Stimulated activated naive B cell treated with anti-CD40 and anti-IgM and Interleukin-4, amounts not matched to agents 10 μg/mL and 1 μg/mL and 100 μg/mL, for 72 hours (primary cell): ENCODE data around the gene BTRC.

Source experiments
- ATAC-seq, 2 donors: fragments of 150-1000 bp; cut with Tn5 transposase; replicated peaks; 2 replicates each; pipeline ENCODE4 v1.10.0; 2021; ENCODE audit warnings: moderate library complexity in 1 of 2
- DNase-seq: peaks from one replicate; pipeline ENCODE4 v3.0.0; 2021
- H3K27ac Mint-ChIP-seq: one replicate; pipeline ENCODE4 v1.8.0; 2022; ENCODE audit warnings: mild to moderate bottlenecking, mixed read lengths
- H3K27me3 Mint-ChIP-seq, 2 donors: one replicate each; pipeline ENCODE4 v1.8.0; 2022; ENCODE audit warnings: mixed read lengths in 2 of 2
- H3K36me3 Mint-ChIP-seq, 2 donors: one replicate each; pipeline ENCODE4 v1.8.0; 2022; ENCODE audit warnings: mixed read lengths in 2 of 2, mild to moderate bottlenecking in 1 of 2
- H3K4me1 Mint-ChIP-seq, 2 donors: one replicate each; pipeline ENCODE4 v1.8.0; 2022; ENCODE audit warnings: mixed read lengths in 2 of 2, mild to moderate bottlenecking in 1 of 2
- H3K4me3 Mint-ChIP-seq, 2 donors: one replicate each; pipeline ENCODE4 v1.8.0; 2022; ENCODE audit warnings: mild to moderate bottlenecking in 2 of 2, mixed read lengths in 2 of 2, moderate library complexity in 1 of 2
- H3K9me3 Mint-ChIP-seq, 2 donors: one replicate each; pipeline ENCODE4 v1.8.0; 2022; ENCODE audit warnings: mixed read lengths in 2 of 2, mild to moderate bottlenecking in 1 of 2

The BTRC gene

GRCh38 chr10:101597091-101597900, 243.3 kb downstream of the BTRC start:
- H3K27ac Mint-ChIP-seq, result no peak overlapping the region
- DNase-seq (no peak), ATAC-seq (no peak)
- H3K36me3 Mint-ChIP-seq, result peaks cover 0 to 6% of the 10 kb centered on the region in 2 donors
- no peaks in the 10 kb centered on the region for H3K27me3 Mint-ChIP-seq
- H3K4me3 Mint-ChIP-seq, result no peak overlapping the region
- H3K9me3 Mint-ChIP-seq, result no peaks in the 10 kb centered on the region
- H3K4me1 Mint-ChIP-seq, result peaks cover 0 to 2% of the 10 kb centered on the region in 2 donors

- no peaks in the 10 kb centered on the region for H3K9me3 Mint-ChIP-seq
- DNase-seq (no peak), ATAC-seq (no peak)
- H3K36me3 Mint-ChIP-seq, result peaks cover 8 to 28% of the 10 kb centered on the region in 2 donors
- H3K27ac Mint-ChIP-seq, result no peak overlapping the region
- no peaks in the 10 kb centered on the region for H3K27me3 Mint-ChIP-seq
- no peaks in the 10 kb centered on the region for H3K4me1 Mint-ChIP-seq
- H3K4me3 Mint-ChIP-seq, result no peak overlapping the region
Measured at GRCh38 chr10:101601541-101601940, 247.6 kb downstream of the BTRC start.

GRCh38 chr10:101602761-101603398, 248.9 kb downstream of the BTRC start:
- Mint-ChIP-seq H3K4me1 (no peaks in the 10 kb centered on the region), H3K9me3 (no peaks in the 10 kb centered on the region), H3K4me3 (no peak overlapping the region), H3K36me3 (peaks cover 10 to 29% of the 10 kb centered on the region in 2 donors), H3K27ac (no peak overlapping the region), H3K27me3 (no peaks in the 10 kb centered on the region)
- peak; percentile 62 for DNase-seq
- peak; percentile 97 to 98 for ATAC-seq
